Stimulated activated CD4-positive, alpha-beta T cell treated with anti-CD3 and anti-CD28 coated beads, TNF-alpha, amount 100 ng/mL, for 4 hours (primary cell): ENCODE measurements around the gene TLR9.
"Not testable (repeated sequence)": the region's sequence is repeated elsewhere in the genome, so short reads cannot be mapped to it uniquely, and the experiment has no call there.

ENCODE experiments used
- DNase-seq, 3 experiments: peaks; one replicate each; pipeline ENCODE4 v3.0.0-alpha.2; 2020; ENCODE audit warnings: low read depth in 3 of 3

Gene TLR9

DNA sequence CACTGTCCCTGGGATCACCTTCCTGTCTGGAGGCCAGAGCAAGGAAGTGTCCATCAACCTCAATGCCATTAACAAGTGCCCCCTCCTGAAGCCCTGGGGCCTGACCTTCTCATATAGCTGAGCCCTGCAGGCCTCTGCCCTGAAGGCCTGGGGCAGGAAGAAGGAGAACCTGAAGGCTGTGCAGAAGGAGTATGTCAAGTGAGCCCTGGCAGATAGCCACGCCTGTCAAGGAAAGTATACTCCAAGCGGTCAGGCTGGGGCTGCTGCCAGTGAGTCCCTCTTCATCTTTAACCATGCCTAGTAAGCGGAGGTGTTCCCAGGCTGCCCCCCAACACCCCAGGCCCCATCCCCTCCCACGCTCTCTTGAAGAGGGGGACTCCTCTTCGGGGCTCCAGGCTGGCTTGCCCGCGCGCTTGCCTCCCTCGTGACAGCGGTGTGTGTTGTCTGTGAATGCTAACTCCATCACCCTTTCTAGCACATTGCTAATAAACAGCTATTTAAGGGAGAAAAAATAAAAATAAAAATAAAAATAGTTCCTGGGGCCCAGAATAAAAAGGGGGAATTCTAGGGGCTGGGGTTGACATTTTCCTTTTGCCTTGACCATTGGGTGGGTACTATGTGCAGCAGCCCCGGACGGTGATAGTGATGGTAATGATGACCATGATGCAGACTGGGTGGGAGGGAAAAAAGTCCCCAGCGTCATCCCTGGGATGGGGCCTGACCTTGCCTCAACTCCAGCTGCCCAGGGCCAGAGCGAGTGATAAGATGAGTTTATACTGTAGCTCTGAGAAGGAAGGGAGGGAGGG lies 30.8 kb downstream of the TLR9 start:
- no peak for DNase-seq

DNA sequence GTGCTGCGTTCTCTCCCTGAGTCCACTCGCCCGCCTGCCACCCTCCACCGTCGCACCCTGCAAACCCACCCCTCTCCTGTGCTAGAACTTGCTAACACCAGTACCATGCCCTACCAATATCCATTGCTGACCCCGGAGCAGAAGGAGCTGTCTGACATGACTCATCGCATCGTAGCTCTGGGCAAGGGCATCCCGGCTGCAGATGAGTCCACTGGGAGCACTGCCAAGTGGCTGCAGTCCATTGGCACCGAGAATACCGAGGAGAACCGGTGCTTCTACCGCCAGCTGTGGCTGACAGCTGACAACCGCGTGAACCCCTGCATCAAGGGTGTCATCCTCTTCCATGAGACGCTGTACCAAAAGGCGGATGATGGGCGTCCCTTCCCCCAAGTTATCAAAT lies 32.4 kb downstream of the TLR9 start:
- no peak for DNase-seq

GRCh38 chr3:52191663-52192062 lies 33.8 kb downstream of the TLR9 start:
- DNase-seq = no peak

DNA sequence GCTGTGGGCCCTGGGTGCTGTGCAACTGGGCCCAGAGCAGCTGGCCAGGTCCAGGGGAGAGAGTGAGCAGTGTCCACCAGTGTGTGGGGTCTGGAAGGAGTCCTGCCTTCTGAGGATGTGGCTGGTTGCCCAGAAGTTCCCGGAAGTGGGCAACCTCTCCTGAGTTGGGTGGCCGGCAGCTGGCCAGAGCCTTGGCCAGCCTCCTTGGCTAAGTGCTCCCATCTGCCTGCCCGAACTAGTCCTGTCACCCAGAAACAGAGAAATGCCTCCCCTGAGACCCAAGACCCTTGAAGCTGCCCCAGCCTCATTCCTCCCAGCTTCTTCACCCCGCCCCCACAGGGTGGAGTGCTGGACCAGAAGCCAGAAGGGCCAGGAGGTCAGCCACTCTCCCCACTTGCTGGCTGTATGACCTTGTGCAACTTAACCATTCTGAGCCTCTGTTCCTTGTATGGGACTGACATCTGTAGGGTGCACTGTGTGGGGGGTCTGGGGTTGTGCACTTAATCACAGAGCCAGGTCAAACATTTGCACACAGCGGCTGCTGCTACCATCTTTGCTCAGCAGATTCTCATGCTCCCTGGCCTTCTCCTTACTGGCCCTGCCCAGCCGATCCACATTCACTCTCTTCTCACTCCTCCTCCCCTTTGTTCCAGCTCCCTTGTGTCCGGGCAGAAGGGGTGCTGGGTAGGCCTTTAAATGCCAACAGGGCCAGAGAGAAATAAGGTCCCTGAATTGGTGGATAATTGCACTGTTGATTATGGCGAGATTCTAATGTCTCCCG lies 35.0 kb downstream of the TLR9 start:
- no peak for DNase-seq

GRCh38 chr3:52188556-52188955 lies 36.9 kb downstream of the TLR9 start:
- DNase-seq = no peak

GRCh38 chr3:52186729-52187128 lies 38.7 kb downstream of the TLR9 start:
- DNase-seq = no peak

GRCh38 chr3:52185837-52186236 lies 39.6 kb downstream of the TLR9 start:
- no peak for DNase-seq

- no peak for DNase-seq
Observed at GRCh38 chr3:52185311-52185710, 40.1 kb downstream of the TLR9 start.

DNA sequence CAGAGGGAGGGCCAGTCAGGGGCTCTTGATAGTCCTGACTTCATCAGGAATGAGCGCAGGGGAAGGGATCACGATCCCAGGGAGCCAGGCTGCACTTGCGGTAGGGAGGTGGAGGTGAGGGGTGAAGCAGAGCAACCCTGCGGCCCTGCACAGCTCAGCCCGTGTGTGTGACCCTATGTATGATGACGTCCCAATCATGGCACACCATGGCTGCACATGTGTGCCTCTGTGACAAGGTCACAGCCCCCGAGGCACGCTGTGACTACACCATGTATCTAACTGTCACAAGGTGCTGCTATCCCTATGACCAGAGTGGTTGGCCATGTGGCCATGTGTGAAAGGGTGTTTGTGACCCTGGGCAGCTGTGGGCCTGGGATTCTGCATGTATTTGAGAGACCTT lies 40.8 kb downstream of the TLR9 start:
- no peak for DNase-seq

GRCh38 chr3:52183786-52184445 lies 41.5 kb downstream of the TLR9 start:
- no peak for DNase-seq

GRCh38 chr3:52182691-52183090 lies 42.8 kb downstream of the TLR9 start:
- DNase-seq = no peak

GRCh38 chr3:52182196-52182595 lies 43.2 kb downstream of the TLR9 start:
- no peak for DNase-seq

DNA sequence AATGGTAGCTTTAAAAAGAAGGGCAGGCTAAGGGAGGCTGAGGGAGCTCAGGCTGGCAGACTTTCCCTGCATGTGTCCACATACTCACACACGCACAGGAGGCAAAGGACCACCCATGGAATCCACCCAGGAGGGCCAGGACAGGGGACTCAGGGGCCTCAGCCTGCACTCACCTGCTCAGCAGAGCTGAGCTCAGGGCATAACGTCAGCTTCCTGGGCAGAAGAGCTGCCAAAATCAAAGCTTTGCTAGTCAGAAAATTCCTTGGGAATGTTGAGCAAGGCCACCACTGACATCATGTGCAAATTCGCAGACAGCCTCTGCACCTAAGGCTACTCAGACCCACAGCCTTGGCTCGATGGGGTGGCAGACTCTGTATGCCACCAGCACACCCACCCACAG lies 43.9 kb downstream of the TLR9 start:
- DNase-seq = no peak

- DNase-seq = no peak
Observed at GRCh38 chr3:52178537-52178936, 46.9 kb downstream of the TLR9 start.

DNA sequence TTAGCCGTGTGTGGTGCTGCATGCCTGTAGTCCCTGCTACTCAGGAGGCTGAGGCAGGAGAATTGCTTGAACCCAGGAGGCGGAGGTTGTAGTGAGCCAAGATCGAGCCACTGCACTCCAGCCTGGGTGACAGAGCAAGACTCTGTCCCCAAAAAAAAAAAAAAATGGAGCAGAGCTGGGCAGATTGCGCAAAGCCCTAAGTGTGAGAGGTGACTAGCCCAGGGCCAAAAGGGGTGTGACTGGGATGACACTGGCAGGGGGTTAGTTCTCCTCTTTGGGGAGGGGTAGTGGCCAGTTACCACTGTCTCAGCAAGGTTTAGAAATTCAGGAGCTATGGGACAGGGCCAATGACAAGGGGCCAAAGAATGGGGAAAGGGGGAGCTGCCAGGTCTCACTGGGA lies 47.3 kb downstream of the TLR9 start:
- not testable (repeated sequence) for DNase-seq

DNA sequence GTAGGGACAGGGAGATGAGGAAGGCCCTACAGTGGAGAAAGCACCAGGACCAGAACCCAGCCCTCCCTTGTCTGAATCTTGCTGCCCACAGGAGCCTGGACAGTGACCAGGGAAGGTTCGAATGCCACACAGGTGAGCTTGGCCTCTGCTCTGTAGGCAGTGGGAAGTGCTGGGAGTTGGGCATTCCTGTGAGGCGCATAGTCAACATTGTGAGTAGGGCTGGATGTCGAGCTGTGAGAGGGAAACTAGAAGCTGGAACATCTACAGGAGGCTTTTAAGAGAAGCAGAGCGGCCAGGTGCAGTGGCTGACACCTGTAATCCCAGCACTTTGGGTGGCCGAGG lies 47.8 kb downstream of the TLR9 start:
- DNase-seq = no peak

DNA sequence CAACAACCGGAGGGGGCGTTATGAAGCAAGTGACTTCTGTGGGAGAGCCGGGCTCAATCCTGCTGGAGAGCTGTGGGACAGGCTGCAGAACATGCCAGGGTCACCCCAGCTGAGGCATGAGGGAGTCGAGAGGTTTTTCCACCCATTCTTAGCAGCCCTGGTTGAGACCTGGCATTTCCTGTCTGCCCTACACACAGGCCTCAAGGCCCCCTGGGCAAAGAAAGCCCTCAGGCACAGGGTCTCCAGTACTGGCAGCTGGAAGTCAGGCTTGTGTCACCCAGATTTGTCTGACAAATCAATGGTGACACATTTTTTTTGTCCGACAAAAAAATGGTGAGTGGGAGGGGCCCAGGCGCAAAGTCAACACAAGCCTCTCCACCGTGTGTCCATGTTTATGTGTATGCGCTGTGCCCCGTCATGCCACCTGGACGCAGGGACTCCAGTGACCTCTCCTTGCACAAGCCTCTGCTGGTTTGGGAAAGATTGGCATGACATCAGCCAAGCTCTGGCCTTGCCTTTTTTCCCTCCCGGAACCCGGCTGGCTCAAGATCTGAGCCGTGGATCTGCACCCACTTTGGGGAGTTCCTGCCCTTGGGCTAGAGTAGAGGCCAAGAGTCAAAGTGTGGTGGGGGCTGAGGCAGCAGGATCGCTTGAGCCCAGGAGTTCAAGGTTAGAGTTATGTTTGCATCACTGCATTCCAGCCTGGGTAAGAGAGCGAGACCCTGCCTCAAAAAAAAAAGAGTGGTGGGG lies 48.3 kb downstream of the TLR9 start:
- no peak for DNase-seq

GRCh38 chr3:52176180-52176752 lies 49.2 kb downstream of the TLR9 start:
- no peak for DNase-seq

- DNase-seq = no peak
Observed at GRCh38 chr3:52175416-52176179, 49.8 kb downstream of the TLR9 start.

DNA sequence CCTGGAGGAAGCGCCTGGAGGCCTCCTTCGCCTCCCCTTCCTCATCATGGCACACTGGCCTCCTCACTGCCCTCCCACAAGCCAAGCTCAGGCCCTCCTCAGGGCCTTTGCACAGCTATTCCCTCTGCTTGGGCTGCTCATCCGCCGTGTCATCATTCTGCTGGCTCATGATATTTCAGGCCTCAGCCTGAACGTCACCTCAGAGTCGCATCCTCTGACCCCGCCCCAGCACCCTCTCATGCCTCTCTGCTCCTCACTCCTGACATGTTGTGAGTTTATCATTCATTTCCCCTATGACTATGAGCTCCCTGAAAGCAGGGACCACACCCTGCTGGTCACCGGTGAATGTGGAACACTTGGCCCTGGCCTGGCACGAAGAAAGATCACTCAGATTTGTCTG lies 50.5 kb downstream of the TLR9 start:
- DNase-seq = no peak

GRCh38 chr3:52173101-52173500 lies 52.3 kb downstream of the TLR9 start:
- DNase-seq = no peak
